Thyroid gland (tissue), 4 donors: ENCODE measurements around the gene C6orf15.

Experiments
- CTCF ChIP-seq, 6 experiments: fragments of 200-600 bp in 3 of 6; fragments of 450-650 bp in 3 of 6; sonication (generic) in 3 of 6; IDR thresholded peaks; one replicate each; pipeline ENCODE4 v1.5.1; 2016 to 2019; ENCODE audit warnings: antibody characterized with exemption in 6 of 6, mild to moderate bottlenecking in 2 of 6, inconsistent platforms in 1 of 6, moderate library complexity in 1 of 6
- POLR2A ChIP-seq, 2 donors: fragments of 450-650 bp; IDR thresholded peaks; one replicate each; pipeline ENCODE4 v1.6.1; 2017; ENCODE audit warnings: antibody characterized with exemption in 2 of 2, mild to moderate bottlenecking in 2 of 2, moderate library complexity in 1 of 2

- TF ChIP-seq POLR2A (IDR thresholded peaks at IDR 0.05) (no peak), CTCF (IDR thresholded peaks at IDR 0.05) (no peak)
These were observed 18.4 kb upstream of the C6orf15 start for GRCh38 chr6:31130751-31131150.
